ENCODE measurements around the gene IFNL4.
A peak's percentile ranks its signal among the peaks of the same experiment; 100 is the strongest.
"Not testable (repeated sequence)": the region's sequence is repeated elsewhere in the genome, so short reads cannot be mapped to it uniquely, and the experiment has no call there.

IFNL4 gene

GRCh38 chr19:39251081-39251480 is 2.4 kb upstream of the IFNL4 start:
- peaks cover 66% of the 10 kb centered on the region for H3K27me3 ChIP-seq (ENCODE audit: insufficient read depth, low read length)
- no peak overlapping the region for H2AFZ ChIP-seq (ENCODE audit: low read depth, low read length)
- H3K9me3 ChIP-seq (ENCODE audit: low read length): peaks cover 1% of the 10 kb centered on the region
- no peaks in the 10 kb centered on the region for H3K4me1 ChIP-seq (ENCODE audit: insufficient read depth, low read length)
- no peak overlapping the region for H3K4me3 ChIP-seq (ENCODE audit: low read length)
- no peaks in the 10 kb centered on the region for H3K36me3 ChIP-seq (ENCODE audit: insufficient read depth, low read length)

- H3K4me3 ChIP-seq (ENCODE audit: low read length): no peak overlapping the region
- H2AFZ ChIP-seq (ENCODE audit: low read depth, low read length): peak overlapping the region; percentile 57
- no peaks in the 10 kb centered on the region for H3K4me1 ChIP-seq (ENCODE audit: insufficient read depth, low read length)
- H3K9me3 ChIP-seq (ENCODE audit: low read length): peaks cover 1% of the 10 kb centered on the region
- H3K36me3 ChIP-seq (ENCODE audit: insufficient read depth, low read length): no peaks in the 10 kb centered on the region
- H3K27me3 ChIP-seq (ENCODE audit: insufficient read depth, low read length): peaks cover 53% of the 10 kb centered on the region
Observed at GRCh38 chr19:39247701-39248664, 673 bp downstream of the IFNL4 start.

DNA sequence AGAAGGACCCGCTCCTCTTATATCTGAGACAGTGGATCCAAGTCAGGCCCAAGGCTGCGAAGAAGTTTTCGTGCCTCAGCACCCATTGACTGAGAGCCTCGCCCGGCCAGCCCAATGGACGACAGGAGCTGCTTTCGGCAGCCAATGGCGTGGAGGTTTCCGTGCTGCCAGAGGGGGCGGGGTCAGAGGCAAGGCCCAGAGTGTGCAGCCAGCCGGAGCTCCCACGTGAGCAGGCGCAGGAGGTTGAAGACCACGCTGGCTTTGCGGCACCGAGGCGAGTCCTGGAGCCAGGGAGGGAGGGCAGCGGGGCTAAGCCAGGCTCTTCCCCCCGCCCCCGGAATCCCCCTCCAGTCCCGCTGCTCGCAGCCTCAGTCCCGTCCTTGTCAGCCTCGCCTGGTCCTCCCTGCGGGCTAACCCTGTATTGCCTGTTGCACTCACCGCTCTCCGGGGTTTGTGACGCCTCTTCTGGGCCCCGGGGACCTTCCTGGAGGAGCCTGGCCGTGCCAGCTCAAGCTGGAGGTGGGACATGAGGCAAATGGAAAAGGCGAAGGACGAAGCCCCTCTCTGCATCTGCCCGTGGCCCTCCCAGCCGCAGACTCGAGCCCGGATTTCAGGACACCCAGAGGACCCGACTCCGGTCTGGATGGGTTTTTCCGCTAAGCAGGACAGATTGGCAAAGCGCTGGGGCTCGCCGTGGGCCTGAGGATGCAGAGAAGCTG is 1.5 kb downstream of the IFNL4 start:
- no peaks in the 10 kb centered on the region for H3K36me3 ChIP-seq (ENCODE audit: insufficient read depth, low read length)
- H3K9me3 ChIP-seq (ENCODE audit: low read length): peaks cover 1% of the 10 kb centered on the region
- H2AFZ ChIP-seq (ENCODE audit: low read depth, low read length): peak overlapping the region; percentile 57
- H3K4me3 ChIP-seq (ENCODE audit: low read length): no peak overlapping the region
- peaks cover 44% of the 10 kb centered on the region for H3K27me3 ChIP-seq (ENCODE audit: insufficient read depth, low read length)
- no peaks in the 10 kb centered on the region for H3K4me1 ChIP-seq (ENCODE audit: insufficient read depth, low read length)

- not testable (repeated sequence) for H2AFZ ChIP-seq (ENCODE audit: low read depth, low read length); H3K9me3 ChIP-seq (ENCODE audit: low read length); H3K4me3 ChIP-seq (ENCODE audit: low read length); H3K36me3 ChIP-seq (ENCODE audit: insufficient read depth, low read length); H3K4me1 ChIP-seq (ENCODE audit: insufficient read depth, low read length)
- H3K27me3 ChIP-seq (ENCODE audit: insufficient read depth, low read length): peaks cover 36% of the 10 kb centered on the region
Observed at GRCh38 chr19:39245166-39245565, 3.5 kb downstream of the IFNL4 start.

GRCh38 chr19:39244410-39245100 is 4.1 kb downstream of the IFNL4 start, which contains the start of gene IFNL3:
Gene IFNL3 (minus strand): TSS chr19:39245006. CDS start chr19:39244967, 39 bp downstream.
- not testable (repeated sequence) for H2AFZ ChIP-seq (ENCODE audit: low read depth, low read length); H3K4me3 ChIP-seq (ENCODE audit: low read length); H3K36me3 ChIP-seq (ENCODE audit: insufficient read depth, low read length); H3K4me1 ChIP-seq (ENCODE audit: insufficient read depth, low read length); H3K9me3 ChIP-seq (ENCODE audit: low read length)
- H3K27me3 ChIP-seq (ENCODE audit: insufficient read depth, low read length): peaks cover 34% of the 10 kb centered on the region

DNA sequence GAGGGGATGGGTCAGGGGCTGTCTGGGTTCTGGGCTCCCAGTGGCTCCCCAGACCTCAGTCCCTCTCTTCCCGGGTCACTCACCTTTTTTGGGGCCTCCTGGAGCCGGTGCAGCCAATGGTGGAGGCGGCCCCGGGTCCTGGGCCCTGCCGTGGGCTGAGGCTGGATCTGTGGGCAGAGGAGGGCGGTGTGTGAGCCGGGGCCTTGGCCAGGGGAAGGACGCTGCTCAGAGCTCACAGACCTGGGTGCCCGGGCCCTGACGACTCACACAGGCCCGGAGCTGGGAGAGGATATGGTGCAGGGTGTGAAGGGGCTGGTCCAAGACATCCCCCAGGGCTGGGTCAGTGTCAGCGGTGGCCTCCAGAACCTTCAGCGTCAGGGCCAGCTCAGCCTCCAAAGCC is 4.9 kb downstream of the IFNL4 start:
- not testable (repeated sequence) for H3K9me3 ChIP-seq (ENCODE audit: low read length); H3K36me3 ChIP-seq (ENCODE audit: insufficient read depth, low read length); H3K4me1 ChIP-seq (ENCODE audit: insufficient read depth, low read length); H3K4me3 ChIP-seq (ENCODE audit: low read length); H2AFZ ChIP-seq (ENCODE audit: low read depth, low read length)
- peaks cover 30% of the 10 kb centered on the region for H3K27me3 ChIP-seq (ENCODE audit: insufficient read depth, low read length)

DNA sequence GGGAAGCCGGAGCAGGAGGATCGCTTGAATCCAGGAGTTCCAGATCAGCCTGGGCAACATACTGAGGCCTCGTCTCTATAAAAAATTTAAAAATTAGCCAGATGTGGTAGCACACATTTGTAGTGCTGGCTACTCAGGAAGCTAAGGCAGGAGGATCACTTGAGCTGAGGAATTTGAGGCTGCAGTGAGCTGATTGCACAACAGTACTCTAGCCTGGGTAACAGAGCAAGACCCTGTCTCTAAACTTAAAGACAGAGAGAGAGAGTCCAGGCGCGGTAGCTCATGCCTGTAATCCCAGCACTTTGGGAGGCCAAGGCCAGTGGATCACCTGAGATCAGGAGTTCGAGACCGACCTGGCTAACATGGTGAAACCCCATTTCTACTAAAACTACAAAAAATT is 8.2 kb downstream of the IFNL4 start:
- Histone ChIP-seq H3K4me3 (ENCODE audit: low read length) (no peak overlapping the region), H3K27me3 (ENCODE audit: insufficient read depth, low read length) (peaks cover 17% of the 10 kb centered on the region), H2AFZ (ENCODE audit: low read depth, low read length) (no peak overlapping the region), H3K9me3 (ENCODE audit: low read length) (no peaks in the 10 kb centered on the region), H3K36me3 (ENCODE audit: insufficient read depth, low read length) (no peaks in the 10 kb centered on the region), H3K4me1 (ENCODE audit: insufficient read depth, low read length) (no peaks in the 10 kb centered on the region)

DNA sequence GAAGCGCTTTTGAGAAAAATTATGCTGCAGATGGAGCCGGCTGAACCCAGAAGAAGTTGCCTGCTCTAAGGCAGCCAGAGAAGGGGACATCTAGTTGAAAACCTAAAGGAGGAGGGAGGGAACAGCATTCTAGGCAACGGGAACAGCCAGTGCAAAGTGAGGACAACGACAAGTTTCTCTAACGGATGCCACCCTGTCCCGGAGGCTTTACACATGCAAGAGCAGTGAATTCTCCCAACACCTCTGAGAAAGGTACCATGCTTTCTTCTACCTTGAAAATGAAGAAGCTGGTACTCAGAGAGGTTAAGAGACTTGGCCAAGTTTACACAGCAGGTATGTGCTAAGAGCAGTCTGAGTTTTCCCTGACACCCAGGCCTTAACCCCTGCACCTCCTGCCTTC is 9.7 kb downstream of the IFNL4 start:
- H3K4me1 ChIP-seq (ENCODE audit: insufficient read depth, low read length): no peaks in the 10 kb centered on the region
- H3K27me3 ChIP-seq (ENCODE audit: insufficient read depth, low read length): peaks cover 17% of the 10 kb centered on the region
- no peaks in the 10 kb centered on the region for H3K36me3 ChIP-seq (ENCODE audit: insufficient read depth, low read length)
- no peak overlapping the region for H2AFZ ChIP-seq (ENCODE audit: low read depth, low read length)
- H3K4me3 ChIP-seq (ENCODE audit: low read length): no peak overlapping the region
- H3K9me3 ChIP-seq (ENCODE audit: low read length): no peaks in the 10 kb centered on the region

- peaks cover 17% of the 10 kb centered on the region for H3K27me3 ChIP-seq (ENCODE audit: insufficient read depth, low read length)
Observed at GRCh38 chr19:39238209-39238608, 10.4 kb downstream of the IFNL4 start.

DNA sequence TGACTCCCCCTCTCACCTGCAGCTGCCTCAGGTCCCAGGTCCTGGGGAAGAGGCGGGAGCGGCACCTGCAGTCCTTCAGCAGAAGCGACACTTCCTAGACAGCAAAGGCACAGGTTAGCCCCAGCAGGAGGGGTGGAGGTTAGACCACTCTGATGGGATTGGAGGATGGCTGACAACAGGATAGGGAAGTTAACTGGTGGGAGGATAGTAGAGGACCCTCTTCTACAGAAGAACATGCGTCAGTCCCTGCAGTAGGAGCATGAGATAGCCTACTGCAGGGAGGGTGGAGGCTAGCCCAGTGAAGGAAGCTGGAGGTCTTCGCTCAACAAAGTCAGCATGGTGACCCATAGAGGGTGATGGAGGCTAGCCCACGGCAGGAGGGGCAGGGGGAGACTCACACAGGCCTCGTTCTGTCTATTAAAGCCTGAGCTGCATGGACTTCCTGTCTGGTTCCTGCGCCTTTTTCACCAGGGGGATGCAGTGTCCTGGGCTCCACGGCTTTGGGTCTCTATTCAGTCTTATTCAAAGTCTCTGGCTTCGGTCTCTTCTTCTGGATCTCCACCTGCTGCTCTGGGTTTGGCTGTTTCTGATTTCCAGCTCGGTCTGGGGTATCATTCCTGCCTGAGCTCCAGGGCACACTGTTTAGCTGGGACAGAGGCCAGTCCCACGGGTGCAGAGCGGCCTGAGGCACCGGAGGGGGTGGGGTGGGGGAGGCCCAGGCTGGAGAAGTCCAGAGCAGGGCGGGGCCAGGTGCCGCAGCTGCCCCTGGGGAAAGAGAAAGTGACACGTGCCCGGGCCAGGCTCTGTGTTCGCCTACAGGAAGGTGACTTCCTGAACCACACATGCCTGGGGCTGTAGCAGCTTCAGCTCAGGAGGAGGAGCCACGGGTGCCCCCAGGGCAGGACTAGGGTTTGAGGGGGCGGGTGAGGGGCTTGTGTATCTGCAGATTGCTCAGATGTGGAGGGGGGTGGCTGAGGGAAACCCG is 11.2 kb downstream of the IFNL4 start:
- no peaks in the 10 kb centered on the region for H3K4me1 ChIP-seq (ENCODE audit: insufficient read depth, low read length)
- no peak overlapping the region for H2AFZ ChIP-seq (ENCODE audit: low read depth, low read length)
- no peaks in the 10 kb centered on the region for H3K9me3 ChIP-seq (ENCODE audit: low read length)
- peaks cover 17% of the 10 kb centered on the region for H3K27me3 ChIP-seq (ENCODE audit: insufficient read depth, low read length)
- no peaks in the 10 kb centered on the region for H3K36me3 ChIP-seq (ENCODE audit: insufficient read depth, low read length)
- H3K4me3 ChIP-seq (ENCODE audit: low read length): no peak overlapping the region

More at GRCh38 chr19:39238209-39238608, 10.4 kb downstream of the IFNL4 start:
- Histone ChIP-seq H3K4me1 (ENCODE audit: insufficient read depth, low read length) (no peaks in the 10 kb centered on the region), H3K36me3 (ENCODE audit: insufficient read depth, low read length) (no peaks in the 10 kb centered on the region), H3K9me3 (ENCODE audit: low read length) (no peaks in the 10 kb centered on the region), H3K4me3 (ENCODE audit: low read length) (no peak overlapping the region), H2AFZ (ENCODE audit: low read depth, low read length) (no peak overlapping the region)

DNA sequence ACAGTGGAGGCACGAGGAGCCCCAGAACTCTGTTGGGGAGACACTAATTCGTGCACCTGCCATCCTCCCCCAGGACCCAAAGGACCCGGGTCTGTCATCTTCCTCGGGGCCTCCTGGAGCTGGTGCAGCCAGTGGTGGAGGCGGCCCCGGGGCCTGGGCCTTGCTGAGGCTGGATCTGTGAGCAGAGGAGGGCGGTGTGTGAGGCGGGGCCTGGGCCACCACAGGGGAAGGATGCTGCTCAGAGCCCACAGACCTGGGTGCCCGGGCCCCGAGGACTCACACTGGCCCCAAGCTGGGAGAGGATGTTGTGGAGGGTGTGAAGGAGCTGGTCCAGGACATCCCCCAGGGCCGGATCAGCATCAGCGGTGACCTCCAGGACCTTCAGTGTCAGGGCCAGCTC is 12.1 kb downstream of the IFNL4 start:
- Histone ChIP-seq H3K27me3 (ENCODE audit: insufficient read depth, low read length) (peaks cover 20% of the 10 kb centered on the region), H3K9me3 (ENCODE audit: low read length) (no peaks in the 10 kb centered on the region), H3K4me1 (ENCODE audit: insufficient read depth, low read length) (no peaks in the 10 kb centered on the region), H3K36me3 (ENCODE audit: insufficient read depth, low read length) (no peaks in the 10 kb centered on the region), H3K4me3 (ENCODE audit: low read length) (no peak overlapping the region), H2AFZ (ENCODE audit: low read depth, low read length) (no peak overlapping the region)

DNA sequence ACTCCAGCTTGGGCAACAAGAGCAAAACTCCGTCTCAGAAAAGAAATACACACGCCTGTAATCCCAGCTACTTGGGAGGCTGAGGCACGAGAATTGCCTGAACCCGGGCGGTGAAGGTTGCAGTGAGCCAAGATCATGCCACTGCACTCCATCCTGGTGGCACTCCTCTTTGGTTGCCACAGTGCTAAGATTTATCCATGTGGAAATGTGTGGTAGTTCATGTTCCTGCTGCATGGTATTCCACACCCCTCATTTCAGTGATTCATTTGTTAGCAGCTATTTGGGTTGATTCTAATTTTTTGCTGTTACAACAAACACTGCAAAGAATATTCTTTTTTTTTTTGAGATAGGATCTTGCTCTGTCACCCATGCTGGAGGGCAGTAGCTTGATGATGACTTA is 15.9 kb downstream of the IFNL4 start:
- Histone ChIP-seq H3K36me3 (ENCODE audit: insufficient read depth, low read length) (no peaks in the 10 kb centered on the region), H3K4me3 (ENCODE audit: low read length) (no peak overlapping the region), H3K9me3 (ENCODE audit: low read length) (no peaks in the 10 kb centered on the region), H3K4me1 (ENCODE audit: insufficient read depth, low read length) (no peaks in the 10 kb centered on the region), H2AFZ (ENCODE audit: low read depth, low read length) (no peak overlapping the region), H3K27me3 (ENCODE audit: insufficient read depth, low read length) (peaks cover 15% of the 10 kb centered on the region)
